ENCODE data around the gene CMYA5.
"Not testable (repeated sequence)": the region's sequence is repeated elsewhere in the genome, so short reads cannot be mapped to it uniquely, and the experiment has no call there.

CMYA5 gene

GRCh38 chr5:79753877-79754645 lies 64.4 kb downstream of the CMYA5 start:
- ChIA-PET POLR2A (no interaction called here), CTCF (interaction anchor here (1.7 to 1.8 kb wide), 2 partner anchors 17 to 19 kb away, joined by 3 to 4 read pairs; no protein-coding TSS in a partner anchor)
- no peak for DNase-seq (ENCODE audit: extremely low spot score)
- TF ChIP-seq, protein P1, sequence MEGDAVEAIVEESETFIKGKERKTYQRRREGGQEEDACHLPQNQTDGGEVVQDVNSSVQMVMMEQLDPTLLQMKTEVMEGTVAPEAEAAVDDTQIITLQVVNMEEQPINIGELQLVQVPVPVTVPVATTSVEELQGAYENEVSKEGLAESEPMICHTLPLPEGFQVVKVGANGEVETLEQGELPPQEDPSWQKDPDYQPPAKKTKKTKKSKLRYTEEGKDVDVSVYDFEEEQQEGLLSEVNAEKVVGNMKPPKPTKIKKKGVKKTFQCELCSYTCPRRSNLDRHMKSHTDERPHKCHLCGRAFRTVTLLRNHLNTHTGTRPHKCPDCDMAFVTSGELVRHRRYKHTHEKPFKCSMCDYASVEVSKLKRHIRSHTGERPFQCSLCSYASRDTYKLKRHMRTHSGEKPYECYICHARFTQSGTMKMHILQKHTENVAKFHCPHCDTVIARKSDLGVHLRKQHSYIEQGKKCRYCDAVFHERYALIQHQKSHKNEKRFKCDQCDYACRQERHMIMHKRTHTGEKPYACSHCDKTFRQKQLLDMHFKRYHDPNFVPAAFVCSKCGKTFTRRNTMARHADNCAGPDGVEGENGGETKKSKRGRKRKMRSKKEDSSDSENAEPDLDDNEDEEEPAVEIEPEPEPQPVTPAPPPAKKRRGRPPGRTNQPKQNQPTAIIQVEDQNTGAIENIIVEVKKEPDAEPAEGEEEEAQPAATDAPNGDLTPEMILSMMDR (IDR thresholded peaks at IDR 0.05; ENCODE audit: control extremely low read depth, extremely low read depth, low read depth, missing control alignments) = no peak

- TF ChIP-seq, protein P1 (IDR thresholded peaks at IDR 0.05; ENCODE audit: control extremely low read depth, extremely low read depth, low read depth, missing control alignments) = no peak
- no peak for DNase-seq (ENCODE audit: extremely low spot score)
- ChIA-PET CTCF (interaction anchor here (1.2 to 1.7 kb wide), 2 partner anchors 18 to 22 kb away, joined by 3 to 4 read pairs; no protein-coding TSS in a partner anchor), POLR2A (no interaction called here)
Observed at GRCh38 chr5:79754865-79755555, 65.4 kb downstream of the CMYA5 start.

DNA sequence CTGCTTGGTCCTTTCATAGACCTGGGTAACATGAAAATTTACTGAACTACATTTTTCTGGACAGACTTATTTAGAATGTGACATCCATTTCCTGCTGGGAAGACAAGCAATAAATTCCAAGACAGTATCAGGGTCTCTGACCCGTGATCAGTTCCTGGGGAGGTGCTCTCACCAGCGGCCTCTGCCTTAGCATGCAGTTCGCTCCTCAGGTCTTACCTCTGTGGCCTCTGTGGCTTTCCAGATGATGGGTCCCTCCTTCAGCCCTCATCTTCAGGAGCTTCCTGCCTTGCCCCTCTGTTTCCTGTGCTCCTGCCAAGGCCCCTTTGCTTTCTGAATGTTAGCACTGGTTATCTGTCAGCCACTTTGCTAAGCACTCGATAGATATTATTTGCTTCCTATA lies 66.4 kb downstream of the CMYA5 start:
- ChIA-PET CTCF (interaction anchor here (1.2 kb wide), 1 partner anchor 21 kb away, joined by 4 read pairs; no protein-coding TSS in a partner anchor), POLR2A (no interaction called here)
- DNase-seq (ENCODE audit: extremely low spot score) = no peak
- TF ChIP-seq, protein P1 (IDR thresholded peaks at IDR 0.05; ENCODE audit: control extremely low read depth, extremely low read depth, low read depth, missing control alignments) = no peak

DNA sequence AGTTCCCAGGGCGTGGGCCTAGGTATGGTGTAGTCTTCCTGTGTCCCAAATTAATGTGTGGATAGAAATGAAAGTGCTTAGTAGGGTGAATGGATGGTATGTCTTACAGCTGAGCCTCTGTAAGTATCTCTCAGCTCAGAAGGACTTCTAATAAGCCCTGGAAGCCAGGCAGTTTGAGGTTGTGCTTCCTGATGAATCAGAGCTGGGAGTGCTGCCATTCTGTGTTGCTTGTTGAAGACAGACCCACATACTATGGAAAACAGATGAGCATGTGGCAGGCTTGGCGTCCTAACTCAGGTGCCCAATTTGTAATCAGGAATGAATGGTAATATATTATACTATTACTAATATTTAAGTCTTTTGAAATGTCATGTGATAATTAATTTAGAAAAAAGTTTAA lies 69.8 kb downstream of the CMYA5 start:
- TF ChIP-seq, protein P1 (IDR thresholded peaks at IDR 0.05; ENCODE audit: control extremely low read depth, extremely low read depth, low read depth, missing control alignments) = no peak
- CTCF ChIA-PET = no interaction called here
- POLR2A ChIA-PET = no interaction called here
- no peak for DNase-seq (ENCODE audit: extremely low spot score)

DNA sequence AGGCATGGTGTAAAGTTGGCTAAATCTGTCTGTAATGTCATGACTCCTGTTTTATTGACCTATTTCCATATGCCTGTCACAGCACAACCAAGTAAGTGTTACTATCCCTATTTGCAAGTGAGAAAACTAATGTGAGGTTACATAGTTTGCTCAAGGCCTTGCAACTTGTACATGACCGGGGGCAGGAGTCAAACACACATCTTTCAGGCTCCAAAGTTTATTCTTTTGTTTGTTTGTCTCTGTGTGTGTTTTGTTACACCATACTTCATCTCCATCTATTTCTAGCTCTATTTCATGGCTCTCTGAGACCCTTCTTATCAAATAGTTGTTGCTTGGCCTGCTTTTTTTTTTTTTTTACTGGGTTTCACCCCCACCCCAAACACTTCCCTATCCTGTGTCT lies 70.2 kb downstream of the CMYA5 start:
- ChIA-PET CTCF (no interaction called here), POLR2A (no interaction called here)
- TF ChIP-seq, protein P1 (IDR thresholded peaks at IDR 0.05; ENCODE audit: control extremely low read depth, extremely low read depth, low read depth, missing control alignments) = no peak
- no peak for DNase-seq (ENCODE audit: extremely low spot score)

DNA sequence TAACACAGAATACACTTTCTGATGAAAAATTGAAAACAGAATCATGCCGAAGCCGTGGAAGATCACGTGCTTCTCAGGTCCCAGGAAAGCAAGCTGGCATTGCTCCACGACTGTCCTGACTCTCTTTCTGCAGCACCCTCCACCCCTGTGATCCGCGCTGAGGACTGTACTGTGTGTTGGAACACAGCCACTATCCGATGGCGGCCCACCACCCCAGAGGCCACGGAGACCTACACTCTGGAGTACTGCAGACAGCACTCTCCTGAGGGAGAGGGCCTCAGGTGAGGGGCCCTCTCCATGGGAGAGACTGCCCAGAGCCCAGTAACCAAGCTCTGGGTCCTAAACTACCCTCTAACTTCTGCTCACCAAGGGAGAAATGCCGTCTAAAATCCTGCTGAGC lies 73.3 kb downstream of the CMYA5 start:
- ChIA-PET CTCF (interaction anchor here (1.1 to 1.5 kb wide), 2 partner anchors 10 to 12 kb away, joined by 3 to 6 read pairs; no protein-coding TSS in a partner anchor), POLR2A (no interaction called here)
- TF ChIP-seq, protein P1 (IDR thresholded peaks at IDR 0.05; ENCODE audit: control extremely low read depth, extremely low read depth, low read depth, missing control alignments) = no peak
- DNase-seq (ENCODE audit: extremely low spot score) = no peak

DNA sequence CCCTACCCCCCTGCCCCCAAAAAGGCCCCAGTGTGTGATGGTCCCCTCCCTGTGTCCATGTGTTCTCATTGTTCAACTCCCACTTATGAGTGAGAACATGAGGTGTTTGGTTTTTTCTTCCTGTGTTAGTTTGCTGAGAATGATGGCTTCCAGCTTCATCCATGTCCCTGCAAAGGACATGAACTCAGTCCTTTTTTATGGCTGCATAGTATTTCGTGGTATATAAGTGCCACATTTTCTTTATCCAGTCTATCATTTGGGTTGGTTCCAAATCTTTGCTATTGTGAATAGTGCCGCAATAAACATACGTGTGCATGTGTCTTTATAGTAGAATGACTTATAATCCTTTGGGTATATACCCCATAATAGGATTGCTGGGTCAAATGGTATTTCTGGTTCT lies 74.5 kb downstream of the CMYA5 start:
- POLR2A ChIA-PET; CTCF ChIA-PET; DNase-seq (ENCODE audit: extremely low spot score): not testable (repeated sequence)

Data from GM10248 (cell line).